ENCODE results near the gene RNU2-63P.
A peak's percentile ranks its signal among the peaks of the same experiment; 100 is the strongest.
"Not testable (repeated sequence)": the region's sequence is repeated elsewhere in the genome, so short reads cannot be mapped to it uniquely, and the experiment has no call there.

RNU2-63P gene

DNA sequence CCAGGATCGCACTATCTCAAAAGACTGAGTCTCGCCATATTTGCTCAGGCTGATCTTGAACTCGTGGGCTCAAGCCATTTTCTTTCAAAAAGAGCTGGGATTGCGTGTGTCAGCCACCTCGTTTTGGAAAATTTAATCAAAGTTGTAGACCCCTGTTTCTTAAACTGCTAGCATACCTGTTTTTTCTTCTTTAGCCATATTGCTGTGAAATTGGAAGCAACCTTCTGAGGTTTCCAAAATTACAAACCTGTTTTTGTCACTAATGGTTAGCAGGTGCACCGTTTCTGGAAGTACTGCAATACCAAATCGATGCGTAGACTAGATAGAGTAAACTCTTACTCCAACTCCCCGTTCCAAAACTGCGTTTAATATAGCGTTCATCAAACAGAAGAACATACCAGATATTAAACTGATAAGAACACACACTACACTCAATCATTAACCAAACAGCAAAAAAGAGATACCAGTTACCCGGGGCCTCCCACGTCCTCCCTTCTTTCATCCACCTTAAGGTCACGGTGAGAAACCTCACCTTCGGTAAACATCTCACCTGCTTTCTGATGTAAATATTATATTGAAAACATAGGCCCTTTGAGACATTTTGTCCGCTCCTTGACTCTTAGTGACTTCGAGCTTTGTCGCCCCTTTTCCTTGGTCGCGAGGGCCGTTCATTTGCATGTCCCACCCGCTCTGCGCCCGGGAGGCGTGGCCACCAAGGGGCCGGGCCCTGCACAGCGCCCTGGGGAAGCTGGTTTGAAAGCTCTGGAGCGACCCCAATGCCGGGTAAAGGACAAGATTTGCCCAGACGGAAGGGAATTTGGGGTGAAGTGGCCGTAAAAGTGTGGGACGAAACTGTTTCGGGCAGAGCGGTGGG, at the start of gene RNU2-63P:
TSS of gene RNU2-63P (minus strand) at position 462 of the 874 bp plus-strand sequence.
- peak; percentile 69 to 83 for DNase-seq

DNA sequence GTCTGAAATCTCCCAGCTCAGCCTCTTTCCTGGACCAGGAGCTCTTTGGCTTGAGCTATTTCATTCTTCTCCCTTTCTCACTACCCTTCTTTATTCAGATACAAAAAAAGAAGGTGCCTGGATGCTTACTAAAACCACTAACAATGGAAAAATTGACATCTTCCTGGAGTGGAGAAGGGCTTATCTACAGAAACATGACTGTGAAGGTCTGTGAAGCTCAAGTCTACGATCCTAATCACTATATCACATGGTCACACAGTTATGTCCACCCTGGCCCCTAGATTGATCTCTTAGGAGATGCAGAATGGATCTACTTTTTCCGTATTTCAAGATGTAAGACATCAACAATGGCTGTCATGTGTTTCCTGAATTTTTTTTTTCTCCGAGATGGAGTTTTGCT, 44.9 kb upstream of the RNU2-63P start:
- no peak for DNase-seq

DNA sequence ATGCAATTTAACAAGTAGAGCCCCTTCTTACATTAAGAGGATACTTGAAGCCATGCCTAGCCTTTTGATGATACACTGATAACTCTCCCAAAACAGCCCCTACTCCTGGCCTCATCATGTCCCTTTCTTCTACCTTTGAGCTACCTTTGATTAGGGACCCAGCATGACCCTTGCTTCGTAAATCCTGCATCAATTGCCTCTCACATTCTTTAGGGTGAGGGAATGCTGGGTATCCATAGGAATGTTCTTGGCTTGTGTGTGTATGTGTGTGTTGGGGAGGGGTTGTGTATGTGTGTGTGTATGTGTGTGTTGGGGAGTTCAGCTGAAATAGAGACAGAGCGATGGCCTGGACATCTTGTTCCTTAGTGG, 44.5 kb upstream of the RNU2-63P start:
- DNase-seq = no peak

DNA sequence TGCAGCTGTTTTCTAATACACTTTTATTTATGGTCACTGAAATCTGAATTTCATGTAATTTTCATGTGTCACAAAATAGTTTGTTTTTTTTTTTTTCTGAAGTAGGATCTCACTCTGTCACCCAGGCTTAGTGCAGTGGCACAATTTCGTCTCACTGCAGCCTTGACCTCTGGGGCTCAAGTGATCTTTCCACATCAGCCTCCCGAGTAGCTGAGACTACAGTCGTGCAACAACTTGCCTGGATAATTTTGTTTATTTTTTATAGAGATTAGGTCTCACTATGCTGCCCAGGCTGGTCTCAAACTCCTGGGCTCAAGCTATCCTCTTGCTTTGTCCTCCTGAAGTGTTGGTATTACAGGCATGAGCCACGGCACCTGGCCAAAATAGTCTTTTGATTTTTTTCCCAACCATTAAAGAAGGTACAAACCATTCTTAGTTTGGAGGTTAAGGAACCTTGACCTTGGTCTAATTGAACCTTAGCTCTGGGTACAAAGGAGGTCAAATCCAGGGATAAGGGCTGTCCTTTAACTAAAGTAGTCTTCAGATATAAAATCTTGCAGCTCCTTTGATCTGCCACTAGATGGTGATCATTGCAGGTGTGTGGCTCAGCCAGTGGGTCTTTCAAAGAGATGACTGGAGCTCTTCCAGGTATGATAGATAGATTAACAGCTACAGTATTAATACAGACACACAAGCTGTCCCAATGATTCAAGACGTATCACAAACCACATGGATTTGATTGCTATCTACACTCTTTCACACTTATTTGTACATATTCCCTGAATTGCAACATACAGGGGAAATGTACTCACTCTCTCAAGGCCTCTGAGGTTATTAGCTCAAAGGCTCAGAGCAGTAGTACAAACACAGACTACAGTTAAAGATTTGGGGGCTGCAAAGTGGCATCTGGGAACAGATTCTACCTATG, 43.9 kb upstream of the RNU2-63P start:
- peak; percentile 24 to 58 for DNase-seq

DNA sequence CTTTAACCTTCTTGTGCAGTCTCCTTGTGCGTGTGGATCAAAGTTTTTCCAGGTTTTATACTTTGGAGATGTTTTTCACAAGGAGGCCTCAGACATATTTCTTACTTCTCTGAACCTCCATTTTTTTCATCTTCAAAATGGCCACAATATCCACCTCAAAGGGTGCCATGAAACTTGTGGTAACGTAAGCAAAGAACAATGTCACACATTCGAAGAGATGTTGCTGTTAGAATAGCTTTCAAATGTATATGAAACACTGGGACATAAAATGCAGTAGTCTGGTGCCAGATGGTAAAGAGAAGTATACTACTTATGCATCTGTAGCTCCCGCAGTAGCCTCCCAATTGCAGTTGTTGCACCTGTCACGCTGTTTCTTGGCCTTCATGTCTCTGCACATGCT, 41.8 kb upstream of the RNU2-63P start:
- DNase-seq = no peak

DNA sequence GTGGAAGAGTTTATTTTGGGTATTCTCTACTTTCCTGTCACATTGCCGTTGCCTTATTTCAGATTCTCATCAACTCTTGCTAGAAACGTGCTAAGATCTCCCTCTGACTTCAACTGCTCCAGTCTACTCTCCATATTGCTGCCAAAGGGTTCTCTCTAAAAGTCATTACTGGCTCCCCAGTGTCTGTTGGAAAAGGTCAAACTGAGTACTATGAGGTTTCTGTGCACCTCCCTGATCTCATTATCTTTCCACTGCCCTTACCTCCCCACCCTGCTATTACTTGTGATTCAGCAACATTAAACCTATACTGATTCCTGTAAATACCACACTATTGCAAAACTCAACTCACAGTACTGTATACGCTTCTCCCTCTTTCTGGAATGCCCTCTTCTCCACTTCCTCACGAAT, 41.1 kb upstream of the RNU2-63P start:
- no peak for DNase-seq

DNA sequence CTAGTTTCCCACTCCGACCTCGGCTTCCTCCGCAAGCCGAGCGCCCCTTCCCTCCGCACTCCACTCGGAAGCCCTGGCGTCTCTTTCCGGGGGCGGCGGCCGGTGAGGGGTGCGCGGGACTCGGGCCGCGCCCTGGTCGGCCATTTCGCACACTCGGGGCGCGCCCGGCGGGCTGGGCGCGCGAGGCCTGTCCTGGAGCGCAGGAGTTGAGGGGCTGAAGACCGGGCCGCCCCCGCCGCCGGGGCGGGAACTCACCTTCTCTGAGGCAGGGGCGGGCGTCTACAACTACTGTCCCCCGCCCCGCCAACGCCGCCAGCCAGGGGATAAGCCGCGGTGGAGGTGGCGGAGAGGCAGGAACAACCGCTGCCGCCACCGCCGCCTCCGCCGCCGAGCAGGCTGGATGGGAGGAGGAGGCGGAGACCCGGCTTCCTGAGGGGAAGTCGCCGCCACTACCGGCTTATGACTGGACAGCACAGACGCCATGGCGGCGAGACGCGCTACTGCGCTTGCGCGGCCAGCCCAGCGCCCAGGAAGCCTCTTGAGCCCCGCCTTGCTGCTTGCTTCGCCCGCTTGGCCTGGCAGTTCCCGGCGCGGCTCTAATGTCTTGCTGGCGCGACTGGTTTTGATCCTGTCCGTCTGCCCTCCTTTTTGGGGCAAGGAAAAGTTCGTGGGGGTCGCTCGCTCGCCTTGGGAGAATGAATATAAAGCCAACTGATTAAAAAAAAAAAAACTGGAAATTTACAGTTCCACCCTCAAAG, 39.2 kb upstream of the RNU2-63P start, which contains the start of gene KRCC1:
TSS of gene KRCC1 (minus strand) at position 413 of the 758 bp plus-strand sequence. CDS start 27,220 bp downstream, outside the sequence.
- peak; percentile 96 for DNase-seq

DNA sequence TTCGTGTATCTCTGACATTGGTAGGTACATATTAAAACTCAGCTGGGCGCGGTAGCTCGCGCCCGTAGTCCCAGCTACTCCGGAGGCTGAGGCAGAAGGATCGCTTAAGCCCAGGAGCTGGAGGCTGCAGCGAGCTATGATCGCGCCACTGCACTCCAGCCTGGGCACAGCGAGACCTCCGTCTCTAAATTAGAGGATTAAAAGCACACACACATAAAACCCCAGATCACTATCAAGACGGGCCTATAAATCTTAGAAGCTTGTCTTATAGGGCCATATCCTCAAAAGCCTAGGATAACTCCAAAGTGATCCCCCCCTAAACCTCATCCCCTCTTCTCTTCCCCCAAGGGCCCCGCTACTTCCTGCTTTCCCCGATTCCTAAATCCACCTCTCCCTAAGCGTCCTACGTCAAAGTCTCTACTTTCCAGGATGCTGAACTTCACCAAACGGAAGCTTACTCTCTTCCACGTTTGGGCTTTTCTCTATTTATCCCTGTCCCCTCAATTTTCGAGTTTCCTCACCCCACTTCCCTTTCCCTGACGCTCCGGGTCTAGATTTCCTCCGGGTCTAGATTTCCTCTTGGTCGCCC, 38.5 kb upstream of the RNU2-63P start:
- peak in 1 of 2 donors; percentile 16 for DNase-seq

DNA sequence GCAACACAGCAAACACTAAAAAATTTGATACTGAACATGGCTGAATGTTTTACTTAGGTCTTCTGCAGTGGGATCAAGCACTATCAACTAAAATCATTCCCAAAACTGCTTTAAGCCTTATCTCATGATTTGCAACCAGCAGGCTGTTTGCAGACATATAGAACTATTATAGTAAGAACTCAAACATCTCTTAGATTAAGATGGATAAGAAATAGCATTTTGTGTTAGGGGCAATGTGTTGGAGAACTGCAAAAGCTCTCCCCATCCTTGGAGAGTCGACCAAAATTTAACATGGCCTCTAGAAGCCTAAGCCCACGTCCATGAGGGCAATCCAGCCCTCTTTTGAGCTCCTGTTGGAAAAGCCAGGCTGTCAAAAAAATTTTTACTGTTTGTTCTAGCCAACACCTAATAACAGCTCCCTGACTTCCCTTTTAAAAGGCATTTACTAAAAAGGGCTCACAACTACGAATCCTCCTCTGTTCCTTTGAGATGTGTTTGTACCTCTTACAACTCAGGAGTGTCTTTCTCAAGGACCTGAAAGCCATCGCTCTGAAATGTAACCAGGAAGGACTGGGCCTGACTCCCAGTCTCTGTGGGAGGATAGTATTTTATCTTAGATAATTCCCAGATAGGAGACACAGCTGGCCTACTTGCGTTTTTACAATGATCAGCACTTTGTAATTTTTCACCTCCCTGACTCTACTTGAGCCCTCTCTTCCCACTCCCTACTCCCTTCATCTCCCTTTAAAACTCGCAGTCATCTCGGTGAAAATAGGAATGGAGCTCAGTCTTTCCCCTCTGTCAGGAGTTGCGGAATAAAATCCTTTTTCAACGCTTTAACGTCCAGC, 37.8 kb upstream of the RNU2-63P start:
- DNase-seq = no peak

DNA sequence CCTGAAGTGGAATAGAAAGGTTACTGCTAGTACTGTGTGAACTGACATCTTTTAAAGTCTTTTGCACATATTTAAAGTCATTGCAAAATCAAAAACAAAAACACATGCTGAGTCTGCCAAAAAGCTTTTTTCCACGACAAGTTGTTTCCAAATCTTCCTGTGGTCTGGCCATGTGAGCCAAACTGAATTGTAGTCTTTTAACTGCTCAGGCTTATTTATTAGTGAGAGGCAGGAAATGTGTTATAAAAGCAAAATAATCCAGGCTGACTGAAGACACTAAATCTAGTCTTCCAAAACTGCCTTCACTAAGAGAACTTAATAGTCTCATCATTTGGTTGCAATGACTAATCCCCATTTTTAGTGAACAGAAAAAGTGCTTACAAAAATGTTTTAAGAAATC, 36.9 kb upstream of the RNU2-63P start:
- DNase-seq = no peak

DNA sequence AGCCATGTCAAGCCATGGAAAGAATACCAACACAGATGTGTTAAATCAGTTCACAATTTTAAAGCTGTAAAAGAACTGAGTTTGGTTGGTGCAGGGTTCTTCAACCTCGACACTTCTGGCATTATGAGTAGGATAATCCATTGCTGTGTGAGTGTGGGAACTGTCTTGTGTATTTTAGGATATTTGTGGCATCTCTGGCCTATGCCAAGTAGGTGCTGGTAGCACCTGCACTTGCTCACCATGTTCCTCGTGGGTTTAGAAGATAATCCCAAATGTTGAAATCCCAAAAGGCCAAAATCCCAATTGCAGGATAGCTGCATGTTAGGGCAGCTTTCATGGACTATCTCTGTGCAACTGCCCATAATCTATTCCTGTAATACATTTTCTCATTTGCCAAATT, 35.4 kb upstream of the RNU2-63P start:
- DNase-seq = no peak

DNA sequence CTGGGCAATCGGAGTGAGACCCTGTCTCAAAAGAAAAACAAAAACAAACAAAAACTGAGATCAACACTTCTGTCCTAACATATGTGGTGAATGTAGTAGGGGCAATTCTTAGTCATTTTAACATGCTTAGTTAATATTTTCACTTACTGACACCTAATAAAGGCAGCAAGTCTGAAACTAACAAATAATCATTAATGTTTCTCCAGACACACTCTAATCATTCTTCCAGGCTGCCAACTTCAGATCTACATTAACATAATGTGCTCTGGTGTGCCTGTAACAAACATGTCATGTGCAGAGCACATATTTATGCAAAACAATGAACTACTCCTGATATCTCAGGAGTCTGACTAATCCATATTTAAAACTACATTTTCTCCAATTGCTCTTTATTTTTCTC, 33.3 kb upstream of the RNU2-63P start:
- no peak for DNase-seq

DNA sequence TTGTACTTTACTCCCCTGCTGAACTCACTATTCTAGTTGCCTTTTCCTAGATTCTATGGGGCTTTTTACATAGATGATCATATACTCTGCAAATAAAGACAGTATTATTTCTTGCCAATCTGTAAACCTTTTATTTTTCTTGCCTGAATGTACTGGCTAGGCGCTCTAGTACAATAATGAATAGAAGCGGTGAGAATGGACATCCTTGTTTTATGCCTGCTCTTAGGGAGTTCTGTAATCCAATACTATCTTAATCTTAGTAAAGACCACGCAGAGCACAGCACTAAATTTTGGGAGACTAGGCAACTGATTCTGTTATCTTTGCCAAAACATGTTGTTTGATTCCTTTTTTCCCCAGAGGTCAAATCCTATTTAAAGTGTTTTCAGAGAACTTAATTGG, 32.2 kb upstream of the RNU2-63P start:
- DNase-seq = no peak

DNA sequence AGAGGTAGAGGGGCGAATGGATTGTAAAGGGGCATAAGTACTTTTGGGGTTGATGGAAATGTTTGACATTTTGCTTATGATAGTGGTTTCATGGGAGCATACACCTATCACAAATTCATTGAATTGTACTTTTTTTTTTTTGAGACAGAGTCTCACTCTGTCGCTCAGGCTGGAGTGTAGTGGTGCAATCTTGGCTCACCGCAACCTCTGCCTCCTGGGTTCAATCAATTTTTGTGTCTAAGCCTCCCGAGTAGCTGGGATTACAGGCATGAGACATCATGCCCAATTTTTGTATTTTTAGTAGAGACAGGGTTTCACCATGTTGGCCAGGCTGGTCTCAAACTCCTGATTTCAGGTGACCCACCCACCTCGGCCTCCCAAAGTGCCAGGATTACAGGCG, 29.2 kb upstream of the RNU2-63P start:
- DNase-seq = not testable (repeated sequence)

DNA sequence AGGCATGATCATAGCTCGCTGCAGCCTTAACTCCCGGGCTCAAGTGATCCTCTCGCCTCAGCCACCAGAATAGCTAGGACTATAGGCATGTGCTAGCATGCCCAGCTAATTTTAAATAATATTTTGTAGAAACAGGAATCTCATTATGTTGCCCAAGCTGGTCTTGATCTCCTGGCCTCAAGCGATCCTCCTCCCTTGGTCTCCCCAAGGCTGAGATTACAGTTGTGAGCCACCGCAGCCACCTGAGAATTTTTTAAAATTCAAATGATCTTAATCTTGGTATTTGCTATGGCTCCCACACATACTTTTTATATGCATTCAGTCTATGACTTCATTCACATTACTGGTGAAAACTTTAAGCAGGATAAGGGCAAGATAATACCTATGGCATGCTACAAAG, 26.1 kb upstream of the RNU2-63P start:
- DNase-seq = no peak

DNA sequence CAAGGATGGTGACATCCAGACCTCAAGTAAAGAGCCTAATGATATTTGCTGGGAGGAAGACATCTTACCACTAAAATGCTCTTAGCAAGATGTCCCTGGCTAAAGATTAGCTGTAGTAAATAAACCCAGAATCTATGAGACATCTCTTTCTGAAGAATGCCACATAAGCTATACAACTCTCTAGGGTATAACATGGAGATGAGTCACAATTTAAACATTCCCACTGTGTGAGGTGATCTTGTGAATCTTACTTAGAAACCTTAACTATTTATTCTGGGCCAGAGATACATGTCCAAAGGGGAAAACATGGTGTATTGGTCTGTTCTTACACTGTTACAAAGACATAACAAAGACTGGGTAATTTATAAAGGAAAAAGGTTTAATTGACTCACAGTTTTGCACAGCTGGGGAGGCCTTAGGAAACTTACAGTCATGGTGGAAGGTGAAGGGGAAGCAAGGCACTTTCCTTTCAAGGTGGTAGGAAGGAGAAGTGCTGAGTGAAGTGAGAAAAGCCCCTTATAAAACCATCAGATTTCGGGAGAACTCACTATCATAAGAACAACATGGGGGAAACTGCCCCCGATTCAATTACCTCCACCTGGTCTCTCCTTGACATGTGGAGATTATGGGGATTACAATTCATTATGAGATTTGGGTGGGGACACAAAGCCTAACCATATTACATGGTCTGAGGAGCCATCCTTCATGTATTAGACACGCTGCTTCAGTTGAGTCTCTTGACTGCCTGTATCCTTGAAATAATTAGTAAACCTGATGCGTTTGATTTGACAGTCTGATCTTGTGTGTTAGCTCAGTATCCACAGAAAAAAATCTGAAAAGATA, 22.1 kb upstream of the RNU2-63P start:
- DNase-seq = no peak

DNA sequence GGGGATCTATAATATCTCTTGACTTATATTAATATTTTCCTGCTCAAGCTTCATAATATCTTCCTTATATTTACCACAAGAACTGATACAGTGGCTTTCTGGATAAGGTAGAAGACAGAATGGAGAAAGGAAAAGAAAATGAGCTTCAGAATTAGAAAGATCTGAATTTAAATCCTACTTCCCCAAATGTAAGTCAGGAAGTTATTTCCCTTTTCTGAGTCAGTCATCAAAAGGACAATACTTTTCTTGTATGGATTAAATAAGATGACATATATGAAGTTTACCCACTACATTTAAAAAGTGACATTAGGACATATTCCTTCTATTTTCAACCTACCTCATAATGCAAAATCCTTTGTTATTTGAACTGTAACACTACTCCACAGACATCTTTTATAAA, 20.3 kb upstream of the RNU2-63P start:
- DNase-seq = no peak

DNA sequence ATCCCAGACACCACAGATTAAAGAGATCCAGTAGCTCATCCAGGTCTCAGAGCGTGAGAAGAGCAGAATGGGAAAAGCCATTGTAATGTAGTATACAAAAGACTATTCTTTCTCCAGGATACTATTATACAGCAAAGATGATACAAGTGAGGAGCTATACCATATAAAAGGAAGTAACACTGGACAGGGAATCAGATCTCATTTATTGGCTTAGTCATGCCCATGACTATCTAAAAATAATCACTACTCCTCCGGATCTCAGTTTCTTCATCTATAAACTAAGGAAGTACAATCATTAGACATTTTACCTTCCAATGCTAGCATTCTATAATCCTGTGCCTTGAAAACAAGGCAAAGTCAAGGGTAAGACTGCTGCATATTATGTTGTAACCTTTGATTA, 19.8 kb upstream of the RNU2-63P start:
- no peak for DNase-seq

DNA sequence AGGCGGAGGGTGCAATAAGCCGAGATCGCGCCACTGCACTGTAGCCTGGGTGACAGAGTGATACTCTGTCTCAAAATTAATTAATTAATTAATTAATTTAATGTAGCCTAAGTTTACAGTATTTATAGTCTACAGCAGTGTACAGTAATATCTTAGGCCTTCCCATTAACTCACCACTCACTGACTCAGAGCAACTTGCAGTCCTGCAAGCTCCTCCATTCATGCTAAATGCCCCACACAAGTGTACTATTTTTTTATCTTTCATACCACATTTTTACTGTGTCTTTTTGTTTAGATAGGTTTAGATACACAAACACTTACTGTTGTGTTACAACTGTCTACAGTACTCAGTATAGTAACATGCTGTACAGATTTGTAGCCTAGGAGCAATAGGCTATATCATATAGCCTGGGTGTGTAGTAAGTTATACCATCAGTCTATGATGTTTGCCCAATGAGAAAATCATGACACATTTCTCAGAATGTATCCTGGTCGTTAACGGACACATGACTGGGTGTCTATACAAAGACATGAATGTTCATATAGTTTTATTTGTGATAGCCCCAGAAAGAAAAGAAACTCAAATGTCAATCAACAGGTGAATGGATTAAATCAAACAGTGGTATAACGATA, 15.8 kb upstream of the RNU2-63P start:
- DNase-seq = no peak

DNA sequence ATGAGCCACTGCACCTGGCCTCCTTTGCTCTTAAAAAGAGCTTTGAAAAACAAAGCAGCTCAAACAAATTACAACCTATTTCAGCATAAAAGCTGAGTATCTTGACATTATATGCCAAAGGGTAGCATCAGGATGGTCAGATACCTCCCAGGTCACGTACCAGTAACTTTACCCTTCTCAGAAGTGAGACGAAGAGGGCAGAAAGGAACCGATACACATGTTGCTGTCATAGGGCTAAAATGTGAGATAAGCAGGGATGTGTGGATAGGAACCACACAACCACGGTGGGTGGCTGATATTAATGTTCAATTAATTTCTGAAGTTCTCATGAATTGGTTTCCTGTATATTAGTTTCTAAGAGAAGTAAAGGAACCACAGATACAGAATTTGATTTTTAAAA, 12.6 kb upstream of the RNU2-63P start:
- no peak for DNase-seq

All from CD4-positive, alpha-beta T cell treated with Interferon alpha-2 for 1 hour (primary cell).